OCI-LY7 (cell line): ENCODE measurements around the gene EXPH5. TPM values are rescaled to one million over a fixed set of nuclear protein-coding genes. Genes with fewer than 3 reads are reported as not detected.

Experiments
- BruUV-seq: library from RNA; stranded (reverse); fragments of 400-500 nt; replicated peaks from 2 replicates; lab custom pipeline; 2021; lab: Mats Ljungman, UMichigan
- CTCF ChIA-PET: fragments of 300-600 bp; sonication (Branson Sonifier 250); formaldehyde crosslinking; loops from one replicate; lab custom pipeline; 2022; ENCODE audit warnings: antibody characterized with exemption; ENCODE audit not compliant: unreplicated experiment; lab: Charles Lee
- POLR2A ChIA-PET: fragments of 300-600 bp; sonication (Branson Sonifier 250); formaldehyde crosslinking; loops from one replicate; lab custom pipeline; 2022; ENCODE audit warnings: antibody characterized with exemption; lab: Charles Lee
- DNase-seq: peaks from one replicate; pipeline ENCODE4 v3.0.0-alpha.2; 2015; ENCODE audit warnings: low spot score
- H2AFZ ChIP-seq: fragments of 200-600 bp; sonication (generic), shearing (Covaris generic); 2 replicates; pipeline ENCODE4 v1.6.1; 2014; ENCODE audit warnings: mild to moderate bottlenecking, antibody characterized with exemption, low read length, moderate library complexity
- H3K27ac ChIP-seq: fragments of 200-600 bp; sonication (generic); 2 replicates; pipeline ENCODE4 v1.5.1; 2014; ENCODE audit warnings: mixed run types, low read depth, mild to moderate bottlenecking, moderate library complexity, low read length, inconsistent platforms; ENCODE audit not compliant: poor library complexity, severe bottlenecking
- H3K36me3 ChIP-seq: fragments of 200-600 bp; sonication (generic); 2 replicates; pipeline ENCODE4 v1.6.1; 2014; ENCODE audit warnings: mild to moderate bottlenecking, antibody characterized with exemption, low read length, moderate library complexity, mixed read lengths; ENCODE audit not compliant: insufficient read depth
- H3K4me1 ChIP-seq: fragments of 200-600 bp; sonication (generic); 2 replicates; pipeline ENCODE4 v1.5.1; 2014; ENCODE audit warnings: mild to moderate bottlenecking, low read length; ENCODE audit not compliant: insufficient read depth, poor library complexity, severe bottlenecking
- H3K4me2 ChIP-seq: fragments of 200-600 bp; sonication (generic); 2 replicates; pipeline ENCODE4 v1.6.1; 2014; ENCODE audit warnings: mild to moderate bottlenecking, low read length
- H3K4me3 ChIP-seq: fragments of 200-600 bp; sonication (generic); 2 replicates; pipeline ENCODE4 v1.5.1; 2014; ENCODE audit warnings: mild to moderate bottlenecking, low read depth, low read length; ENCODE audit not compliant: poor library complexity, severe bottlenecking
- H3K79me2 ChIP-seq: fragments of 200-600 bp; sonication (generic); 2 replicates; pipeline ENCODE4 v1.6.1; 2016; ENCODE audit warnings: low read depth, mild to moderate bottlenecking, low read length, moderate library complexity, mixed read lengths; ENCODE audit not compliant: insufficient read depth
- H3K9me2 ChIP-seq: fragments of 200-600 bp; sonication (generic); 2 replicates; pipeline ENCODE4 v1.6.1; 2016; ENCODE audit warnings: mild to moderate bottlenecking, low read length, mixed read lengths; ENCODE audit not compliant: insufficient read depth
- H3K9me3 ChIP-seq: fragments of 200-600 bp; sonication (generic); 2 replicates; pipeline ENCODE4 v1.6.1; 2014; ENCODE audit warnings: mild to moderate bottlenecking, mixed run types, low read length, mixed read lengths
- H4K20me1 ChIP-seq: fragments of 200-600 bp; sonication (generic); 2 replicates; pipeline ENCODE4 v1.6.1; 2014; ENCODE audit warnings: mild to moderate bottlenecking, antibody characterized with exemption, low read length, moderate library complexity, mixed read lengths; ENCODE audit not compliant: insufficient read depth
- EZH2phosphoT487 ChIP-seq: fragments of 200-600 bp; sonication (generic); IDR thresholded peaks from 2 replicates; pipeline ENCODE4 v1.6.1; 2018; ENCODE audit warnings: low read depth, borderline replicate concordance, mild to moderate bottlenecking, mixed run types, antibody characterized with exemption, low read length, moderate library complexity, mixed read lengths
- intact Hi-C: fragments of 100-400 bp; cut with micrococcal nuclease; formaldehyde crosslinking; loops from one replicate; pipeline ENCODE4 v1.10.0; 2022; ENCODE audit not compliant: unreplicated experiment
- total RNA-seq, 2 experiments: library from RNA; depleted of rRNA in 1 of 2; stranded (reverse); fragments of >200 nt in 1 of 2; shearing (Covaris generic) in 1 of 2; gene quantifications; 2 replicates each; pipeline ENCODE4 v1.2.3, GENCODE V29; 2014 to 2022
- TF ChIP-seq, protein P1 (sequence below): fragments of 200-600 bp; sonication (generic); conservative IDR thresholded peaks from 2 replicates; pipeline ENCODE4 v1.5.1; 2014; ENCODE audit warnings: mild to moderate bottlenecking, antibody characterized with exemption, low read length, moderate library complexity, mixed read lengths

The EXPH5 gene
- total RNA-seq, 2 experiments from 2014 or later, result not detected

DNA sequence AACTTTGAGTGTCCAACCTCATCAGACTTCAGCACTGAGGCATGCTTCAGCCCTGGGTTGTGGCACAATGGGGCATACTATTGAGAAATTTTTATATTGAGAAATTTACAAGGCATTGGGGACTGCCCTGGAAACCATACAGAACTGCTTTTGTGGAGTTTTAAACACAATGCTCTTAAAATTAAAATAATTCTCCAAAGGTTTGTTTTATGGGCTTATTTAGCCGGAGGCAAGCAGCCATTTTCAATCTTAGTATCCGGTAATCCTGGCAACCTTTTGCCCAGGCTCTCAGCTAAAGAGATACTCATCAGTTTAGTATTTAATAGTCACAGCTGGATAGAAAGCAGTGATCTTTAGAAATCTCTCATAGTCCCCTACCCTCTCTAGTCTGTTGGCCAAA is 3.1 kb upstream of the EXPH5 start:
- no peak overlapping the region for H3K4me2 ChIP-seq
- H3K27ac ChIP-seq, result no peak overlapping the region
- H3K36me3 ChIP-seq, result no peaks in the 10 kb centered on the region
- intact Hi-C loops, result no loop called here
- H3K9me3 ChIP-seq, result no peaks in the 10 kb centered on the region
- no peaks in the 10 kb centered on the region for H3K4me1 ChIP-seq
- no peak overlapping the region for H3K4me3 ChIP-seq
- CTCF ChIA-PET, result no interaction called here
- no peaks in the 10 kb centered on the region for H4K20me1 ChIP-seq
- DNase-seq, result no peak
- no peak overlapping the region for H2AFZ ChIP-seq
- no peaks in the 10 kb centered on the region for H3K9me2 ChIP-seq
- no peaks in the 10 kb centered on the region for H3K79me2 ChIP-seq
- no TSS peak for BruUV-seq
- POLR2A ChIA-PET, result interaction anchor here (1.0 kb wide), 1 partner anchor 8 kb away, joined by 3 read pairs; no protein-coding TSS in a partner anchor
- TF ChIP-seq EZH2phosphoT487, result no peak
- TF ChIP-seq, protein P1, sequence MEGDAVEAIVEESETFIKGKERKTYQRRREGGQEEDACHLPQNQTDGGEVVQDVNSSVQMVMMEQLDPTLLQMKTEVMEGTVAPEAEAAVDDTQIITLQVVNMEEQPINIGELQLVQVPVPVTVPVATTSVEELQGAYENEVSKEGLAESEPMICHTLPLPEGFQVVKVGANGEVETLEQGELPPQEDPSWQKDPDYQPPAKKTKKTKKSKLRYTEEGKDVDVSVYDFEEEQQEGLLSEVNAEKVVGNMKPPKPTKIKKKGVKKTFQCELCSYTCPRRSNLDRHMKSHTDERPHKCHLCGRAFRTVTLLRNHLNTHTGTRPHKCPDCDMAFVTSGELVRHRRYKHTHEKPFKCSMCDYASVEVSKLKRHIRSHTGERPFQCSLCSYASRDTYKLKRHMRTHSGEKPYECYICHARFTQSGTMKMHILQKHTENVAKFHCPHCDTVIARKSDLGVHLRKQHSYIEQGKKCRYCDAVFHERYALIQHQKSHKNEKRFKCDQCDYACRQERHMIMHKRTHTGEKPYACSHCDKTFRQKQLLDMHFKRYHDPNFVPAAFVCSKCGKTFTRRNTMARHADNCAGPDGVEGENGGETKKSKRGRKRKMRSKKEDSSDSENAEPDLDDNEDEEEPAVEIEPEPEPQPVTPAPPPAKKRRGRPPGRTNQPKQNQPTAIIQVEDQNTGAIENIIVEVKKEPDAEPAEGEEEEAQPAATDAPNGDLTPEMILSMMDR, result no peak

DNA sequence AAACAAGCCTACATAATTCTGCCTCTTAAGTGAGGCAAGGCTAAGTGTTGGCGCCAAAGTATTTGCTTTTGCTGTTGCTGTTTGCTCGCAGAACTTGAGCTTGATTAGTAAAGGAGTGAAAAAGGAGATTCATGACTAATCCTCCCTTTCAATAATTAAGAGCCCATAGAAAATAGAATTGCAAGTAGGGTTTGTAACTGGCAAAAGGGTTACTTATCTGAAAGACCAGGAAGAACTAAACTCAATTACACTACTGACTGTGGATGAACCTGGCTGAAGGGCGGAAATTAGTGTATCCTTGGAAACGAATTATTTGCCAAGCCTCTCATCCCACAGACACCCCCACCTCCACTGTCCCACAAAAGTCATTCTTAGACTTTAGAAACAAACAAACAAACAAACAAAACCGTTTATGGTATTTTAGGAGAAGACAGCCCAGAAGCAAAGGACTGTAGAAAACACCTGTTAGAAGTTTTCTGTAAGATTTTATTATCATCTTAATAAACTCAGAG is 411 bp upstream of the EXPH5 start:
- intact Hi-C loops, result no loop called here
- H2AFZ ChIP-seq, result peak overlapping the region; percentile 65; the same call in 1 of the 2 replicates
- CTCF ChIA-PET, result no interaction called here

More for the DNA sequence above, 411 bp upstream of the EXPH5 start:
- Histone ChIP-seq H3K4me3 (peak overlapping the region; percentile 21), H3K27ac (no peak overlapping the region), H3K36me3 (no peaks in the 10 kb centered on the region), H3K9me2 (no peaks in the 10 kb centered on the region), H3K4me2 (peak overlapping the region; percentile 56; the same call in 1 of the 2 replicates), H3K4me1 (no peaks in the 10 kb centered on the region), H4K20me1 (no peaks in the 10 kb centered on the region), H3K79me2 (no peaks in the 10 kb centered on the region), H3K9me3 (no peaks in the 10 kb centered on the region)
- BruUV-seq, result no TSS peak
- TF ChIP-seq, protein P1, result no peak
- no peak for TF ChIP-seq EZH2phosphoT487
- POLR2A ChIA-PET, result interaction anchor here (0.6 to 0.7 kb wide), 3 partner anchors 93 to 1411 kb away, joined by 3 to 5 read pairs (median 5); no protein-coding TSS in a partner anchor
- DNase-seq, result no peak
